Activated CD4-positive, alpha-beta T cell treated with anti-CD3 and anti-CD28 coated beads for 48 hours (primary cell): ENCODE results near the gene ALOX5.
"Not testable (repeated sequence)": the region's sequence is repeated elsewhere in the genome, so short reads cannot be mapped to it uniquely, and the experiment has no call there.

Experiments used
- DNase-seq: peaks from one replicate; pipeline ENCODE4 v3.0.0-alpha.2; 2020

ALOX5 gene

GRCh38 chr10:45374350-45375052 is 485 bp downstream of the ALOX5 start:
- no peak for DNase-seq

GRCh38 chr10:45375101-45375500 is 1.1 kb downstream of the ALOX5 start:
- DNase-seq: no peak

GRCh38 chr10:45375716-45376231 is 1.8 kb downstream of the ALOX5 start:
- DNase-seq: no peak

- DNase-seq: no peak
Measured at GRCh38 chr10:45376371-45376801, 2.4 kb downstream of the ALOX5 start.

- DNase-seq: no peak
Measured at GRCh38 chr10:45377321-45377720, 3.3 kb downstream of the ALOX5 start.

GRCh38 chr10:45377858-45378257 is 3.8 kb downstream of the ALOX5 start:
- no peak for DNase-seq

GRCh38 chr10:45378914-45379726 is 5.1 kb downstream of the ALOX5 start:
- no peak for DNase-seq

GRCh38 chr10:45379891-45380540 is 6.0 kb downstream of the ALOX5 start:
- DNase-seq: no peak

- DNase-seq: no peak
Measured at GRCh38 chr10:45380903-45381620, 7.0 kb downstream of the ALOX5 start.

GRCh38 chr10:45382591-45382990 is 8.6 kb downstream of the ALOX5 start:
- no peak for DNase-seq

GRCh38 chr10:45383682-45384330 is 9.8 kb downstream of the ALOX5 start:
- DNase-seq: no peak

GRCh38 chr10:45386657-45387056 is 12.6 kb downstream of the ALOX5 start:
- no peak for DNase-seq

- no peak for DNase-seq
Measured at GRCh38 chr10:45387096-45387893, 13.3 kb downstream of the ALOX5 start.

- not testable (repeated sequence) for DNase-seq
Measured at GRCh38 chr10:45389671-45390070, 15.7 kb downstream of the ALOX5 start.

- DNase-seq: not testable (repeated sequence)
Measured at GRCh38 chr10:45391636-45392035, 17.6 kb downstream of the ALOX5 start.

- DNase-seq: no peak
Measured at GRCh38 chr10:45395554-45395953, 21.5 kb downstream of the ALOX5 start.

GRCh38 chr10:45398595-45398994 is 24.6 kb downstream of the ALOX5 start:
- no peak for DNase-seq

- no peak for DNase-seq
Measured at GRCh38 chr10:45399113-45399512, 25.1 kb downstream of the ALOX5 start.

- DNase-seq: no peak
Measured at GRCh38 chr10:45403151-45403550, 29.1 kb downstream of the ALOX5 start.

- no peak for DNase-seq
Measured at GRCh38 chr10:45404087-45404769, 30.2 kb downstream of the ALOX5 start.

- DNase-seq: no peak
Measured at GRCh38 chr10:45404770-45405120, 30.7 kb downstream of the ALOX5 start.
